Skeletal muscle tissue (tissue), 4 donors: Measurements from ENCODE around the gene MICAL2. TPM values are rescaled to one million over a fixed set of nuclear protein-coding genes. Genes with fewer than 3 reads are reported as not detected.

Experiments
- H3K27ac ChIP-seq: one replicate; pipeline ENCODE4 v1.7.0; 2013; ENCODE audit warnings: mild to moderate bottlenecking, low read depth, low read length, inconsistent platforms
- H3K27me3 ChIP-seq, 3 donors: one replicate each; pipeline ENCODE4 v1.7.0; 2013; ENCODE audit warnings: low read length in 3 of 3; ENCODE audit not compliant: control insufficient read depth in 3 of 3, insufficient read depth in 3 of 3
- H3K36me3 ChIP-seq, 3 donors: one replicate each; pipeline ENCODE4 v1.7.0; 2013; ENCODE audit warnings: low read length in 3 of 3; ENCODE audit not compliant: control insufficient read depth in 3 of 3, insufficient read depth in 3 of 3
- H3K4me1 ChIP-seq, 3 donors: one replicate each; pipeline ENCODE4 v1.7.0; 2013; ENCODE audit warnings: low read length in 3 of 3, mild to moderate bottlenecking in 3 of 3; ENCODE audit not compliant: control insufficient read depth in 3 of 3, insufficient read depth in 3 of 3
- H3K4me3 ChIP-seq, 3 donors: one replicate each; pipeline ENCODE4 v1.7.0; 2013; ENCODE audit warnings: low read length in 3 of 3
- H3K9ac ChIP-seq, 3 donors: one replicate each; pipeline ENCODE4 v1.7.0; 2013; ENCODE audit warnings: low read length in 3 of 3, mild to moderate bottlenecking in 3 of 3, moderate library complexity in 2 of 3, low read depth in 1 of 3
- H3K9me3 ChIP-seq, 3 donors: one replicate each; pipeline ENCODE4 v1.7.0; 2013; ENCODE audit warnings: low read length in 3 of 3; ENCODE audit not compliant: control insufficient read depth in 3 of 3
- total RNA-seq: library from RNA; depleted of rRNA; stranded (reverse); fragments of >200 nt; gene quantifications from one replicate; pipeline ENCODE4 v1.2.3, GENCODE V29; 2014
- donor health status: Osteomylitis.

MICAL2 gene
- total RNA-seq, 1 donor from 2014 or later: 35.5 TPM

DNA sequence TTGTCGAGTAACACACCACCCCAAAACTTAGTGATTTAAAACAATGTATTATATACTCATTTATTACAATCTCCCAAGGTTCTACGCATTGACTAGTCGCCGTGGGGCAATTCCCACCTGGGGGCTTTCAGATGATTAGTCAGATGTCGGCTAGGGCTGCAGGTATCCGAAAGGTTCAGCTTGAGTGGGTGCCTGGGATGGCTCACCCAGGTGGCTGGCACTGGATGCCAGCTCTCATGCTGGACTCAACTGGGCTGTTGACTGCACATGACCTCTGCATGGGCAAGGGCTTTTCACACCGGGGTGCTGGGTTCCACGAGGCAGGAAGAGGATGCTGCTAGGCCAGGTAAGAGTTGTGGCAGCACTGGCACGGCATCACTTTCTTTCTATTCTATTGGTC is 21.9 kb upstream of the MICAL2 start:
- Histone ChIP-seq H3K27ac (no peak overlapping the region), H3K9me3 (no peaks in the 10 kb centered on the region), H3K9ac (no peak overlapping the region), H3K27me3 (peaks cover 0 to 11% (median 2%) of the 10 kb centered on the region in 3 donors), H3K4me1 (peaks cover 29 to 38% (median 32%) of the 10 kb centered on the region in 3 donors), H3K36me3 (no peaks in the 10 kb centered on the region), H3K4me3 (no peak overlapping the region)

DNA sequence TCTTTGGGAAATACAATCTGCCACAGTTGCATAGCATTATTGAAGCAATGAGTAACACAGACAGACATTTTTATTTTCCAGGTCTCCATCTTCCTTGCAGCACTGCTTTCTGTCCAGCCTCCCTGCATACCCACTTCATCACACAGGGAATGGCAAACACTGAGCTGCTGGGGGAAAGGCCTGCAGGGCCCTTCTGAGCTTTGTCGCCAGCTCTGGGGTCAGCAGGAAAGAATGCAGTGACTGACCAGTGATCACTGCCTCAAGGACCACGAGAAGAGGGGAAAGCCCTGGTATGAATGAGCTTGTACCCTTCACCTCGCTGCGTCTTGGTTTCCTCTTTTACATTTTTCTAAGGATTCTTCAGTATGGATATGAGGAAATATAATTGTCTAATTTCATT is 21.3 kb upstream of the MICAL2 start:
- Histone ChIP-seq H3K4me1 (peaks cover 29 to 38% (median 32%) of the 10 kb centered on the region in 3 donors), H3K9me3 (no peaks in the 10 kb centered on the region), H3K27ac (no peak overlapping the region)

DNA sequence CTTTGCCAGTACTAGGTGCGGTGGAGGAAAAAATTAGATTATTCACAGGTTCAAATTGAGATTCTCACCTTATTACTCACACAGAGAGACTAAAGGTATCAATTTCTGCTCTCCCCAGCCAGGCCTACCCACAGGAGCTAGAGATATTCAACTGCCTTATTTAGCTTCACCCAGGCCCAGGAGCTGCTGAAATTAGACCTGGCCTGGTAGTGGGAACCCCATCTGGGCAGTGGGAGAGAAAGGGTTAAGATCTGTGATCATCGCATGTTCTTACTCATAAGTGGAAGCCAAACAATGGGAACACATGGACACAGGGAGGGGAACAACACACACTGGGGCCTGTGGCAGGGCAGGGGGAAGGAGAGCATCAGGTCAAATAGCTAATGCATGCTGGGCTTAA is 20.9 kb upstream of the MICAL2 start:
- H3K27me3 ChIP-seq: peaks cover 0 to 13% (median 2%) of the 10 kb centered on the region in 3 donors
- H3K9me3 ChIP-seq: no peaks in the 10 kb centered on the region
- no peak overlapping the region for H3K4me3 ChIP-seq
- H3K9ac ChIP-seq: no peak overlapping the region
- H3K27ac ChIP-seq: no peak overlapping the region
- H3K36me3 ChIP-seq: no peaks in the 10 kb centered on the region
- peaks cover 29 to 38% (median 32%) of the 10 kb centered on the region in 3 donors for H3K4me1 ChIP-seq

More for the DNA sequence above, 21.3 kb upstream of the MICAL2 start:
- H3K4me3 ChIP-seq: no peak overlapping the region
- no peak overlapping the region for H3K9ac ChIP-seq
- H3K27me3 ChIP-seq: peaks cover 0 to 13% (median 2%) of the 10 kb centered on the region in 3 donors
- no peaks in the 10 kb centered on the region for H3K36me3 ChIP-seq

DNA sequence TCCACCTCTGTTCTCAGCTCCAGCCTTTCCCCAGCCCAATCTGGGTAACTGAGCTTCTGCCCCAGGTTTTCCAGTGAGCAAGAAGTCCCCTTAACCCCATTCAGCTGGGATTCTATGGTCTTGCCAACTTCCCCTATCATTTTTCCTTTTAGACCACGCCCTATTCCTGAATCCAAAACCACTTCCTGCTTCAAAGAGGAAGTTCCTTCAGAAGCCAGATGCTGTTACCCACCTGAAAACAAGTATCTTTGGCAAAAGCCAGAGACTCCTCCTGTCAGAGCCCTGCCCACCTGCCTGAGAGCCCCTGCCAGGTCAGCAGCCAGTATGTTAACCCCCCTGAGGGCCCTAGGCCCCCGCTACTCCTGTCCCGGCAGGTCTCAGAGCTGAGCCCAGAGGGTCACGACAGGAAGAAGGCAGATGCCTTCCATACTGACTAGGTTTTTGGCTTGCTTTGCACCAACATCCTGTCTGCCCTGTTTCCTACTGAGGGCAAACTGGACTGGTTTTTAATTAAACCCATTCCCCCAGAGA is 20.3 kb upstream of the MICAL2 start:
- no peaks in the 10 kb centered on the region for H3K9me3 ChIP-seq
- H3K4me1 ChIP-seq: peaks cover 29 to 38% (median 31%) of the 10 kb centered on the region in 3 donors
- H3K4me3 ChIP-seq: no peak overlapping the region
- H3K36me3 ChIP-seq: no peaks in the 10 kb centered on the region
- H3K27me3 ChIP-seq: peaks cover 0 to 13% (median 2%) of the 10 kb centered on the region in 3 donors
- H3K9ac ChIP-seq: no peak overlapping the region
- no peak overlapping the region for H3K27ac ChIP-seq

DNA sequence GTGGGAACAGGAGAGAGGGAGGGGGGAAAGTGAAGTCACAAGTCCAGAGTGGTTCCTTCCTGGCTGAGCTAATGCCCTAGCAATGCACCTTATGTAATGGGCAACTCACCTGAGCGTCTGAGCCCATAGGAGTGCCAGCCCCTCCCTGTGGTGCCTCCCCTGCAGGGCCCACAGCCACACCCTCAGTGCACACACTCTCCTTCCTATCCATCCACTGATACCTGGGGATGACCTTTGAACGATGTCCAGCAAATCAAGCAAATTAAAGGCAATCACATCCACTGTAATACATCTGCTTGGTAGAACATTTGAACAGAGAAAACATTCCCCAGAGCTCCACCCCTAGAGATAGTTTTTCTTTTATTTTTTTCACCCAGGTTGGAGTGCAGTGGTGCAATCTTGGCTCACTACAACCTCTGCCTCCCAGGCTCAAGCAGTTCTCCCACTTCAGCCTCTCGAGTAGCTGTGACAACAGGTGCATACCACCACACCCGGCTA is 19.6 kb upstream of the MICAL2 start:
- Histone ChIP-seq H3K27me3 (peaks cover 0 to 7% (median 0%) of the 10 kb centered on the region in 3 donors), H3K9ac (no peak overlapping the region), H3K27ac (no peak overlapping the region), H3K4me3 (no peak overlapping the region), H3K9me3 (no peaks in the 10 kb centered on the region), H3K4me1 (peaks cover 22 to 31% (median 24%) of the 10 kb centered on the region in 3 donors), H3K36me3 (no peaks in the 10 kb centered on the region)

DNA sequence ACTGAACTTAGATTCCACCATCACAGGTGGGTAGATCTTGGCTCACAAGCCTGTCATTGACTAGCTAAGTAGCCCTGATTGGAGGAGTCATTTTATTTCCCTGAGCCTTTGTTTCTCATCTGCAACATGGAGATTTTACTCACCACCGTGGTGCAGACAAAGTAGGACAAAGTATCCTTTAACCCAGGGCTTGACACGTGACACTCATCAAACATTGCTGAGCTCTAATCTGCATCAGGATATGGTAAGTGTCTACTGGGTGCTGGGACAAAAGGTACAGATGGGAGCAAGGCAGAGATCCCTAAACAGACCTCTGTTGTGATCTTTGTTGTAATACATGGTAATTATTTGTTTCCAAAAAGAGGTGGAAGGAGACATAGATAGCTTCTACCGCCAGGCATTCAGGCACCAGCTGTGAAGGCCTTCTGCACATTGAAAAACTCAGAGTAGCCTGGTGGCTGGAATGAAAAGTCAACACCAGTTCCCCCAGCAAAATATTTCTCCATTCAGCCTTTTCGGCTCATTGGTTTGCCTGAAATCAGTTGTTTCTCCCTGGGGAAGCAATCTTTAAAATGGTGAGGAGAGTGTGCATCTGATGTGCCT is 18.3 kb upstream of the MICAL2 start:
- Histone ChIP-seq H3K27me3 (peaks cover 0 to 5% (median 0%) of the 10 kb centered on the region in 3 donors), H3K9ac (no peak overlapping the region), H3K4me1 (peaks cover 10 to 19% (median 12%) of the 10 kb centered on the region in 3 donors), H3K36me3 (no peaks in the 10 kb centered on the region), H3K4me3 (no peak overlapping the region), H3K9me3 (no peaks in the 10 kb centered on the region), H3K27ac (no peak overlapping the region)

DNA sequence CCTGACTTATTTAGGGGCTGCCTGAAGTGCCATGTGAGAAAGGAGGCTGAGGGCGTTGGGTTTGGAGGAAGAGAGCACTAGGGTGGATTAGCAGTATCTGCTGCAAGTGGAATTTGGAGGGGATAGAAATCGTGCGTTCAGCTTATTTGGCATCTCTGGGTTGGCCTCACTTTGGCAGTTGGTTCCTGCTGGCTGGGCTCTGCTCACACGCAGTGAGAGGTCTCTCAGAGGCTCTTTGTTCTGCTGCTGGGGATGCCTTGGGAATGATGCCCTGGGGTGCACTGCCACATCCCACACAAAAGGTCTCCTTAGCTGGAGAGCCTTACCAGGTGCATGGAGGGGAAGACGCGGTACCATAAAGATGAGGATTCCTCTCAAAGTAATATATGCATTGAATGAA is 17.7 kb upstream of the MICAL2 start:
- no peak overlapping the region for H3K27ac ChIP-seq
- no peak overlapping the region for H3K4me3 ChIP-seq
- no peaks in the 10 kb centered on the region for H3K36me3 ChIP-seq
- H3K9me3 ChIP-seq: no peaks in the 10 kb centered on the region
- H3K27me3 ChIP-seq: peaks cover 0 to 5% (median 0%) of the 10 kb centered on the region in 3 donors
- H3K4me1 ChIP-seq: peaks cover 4 to 13% (median 7%) of the 10 kb centered on the region in 3 donors
- no peak overlapping the region for H3K9ac ChIP-seq

DNA sequence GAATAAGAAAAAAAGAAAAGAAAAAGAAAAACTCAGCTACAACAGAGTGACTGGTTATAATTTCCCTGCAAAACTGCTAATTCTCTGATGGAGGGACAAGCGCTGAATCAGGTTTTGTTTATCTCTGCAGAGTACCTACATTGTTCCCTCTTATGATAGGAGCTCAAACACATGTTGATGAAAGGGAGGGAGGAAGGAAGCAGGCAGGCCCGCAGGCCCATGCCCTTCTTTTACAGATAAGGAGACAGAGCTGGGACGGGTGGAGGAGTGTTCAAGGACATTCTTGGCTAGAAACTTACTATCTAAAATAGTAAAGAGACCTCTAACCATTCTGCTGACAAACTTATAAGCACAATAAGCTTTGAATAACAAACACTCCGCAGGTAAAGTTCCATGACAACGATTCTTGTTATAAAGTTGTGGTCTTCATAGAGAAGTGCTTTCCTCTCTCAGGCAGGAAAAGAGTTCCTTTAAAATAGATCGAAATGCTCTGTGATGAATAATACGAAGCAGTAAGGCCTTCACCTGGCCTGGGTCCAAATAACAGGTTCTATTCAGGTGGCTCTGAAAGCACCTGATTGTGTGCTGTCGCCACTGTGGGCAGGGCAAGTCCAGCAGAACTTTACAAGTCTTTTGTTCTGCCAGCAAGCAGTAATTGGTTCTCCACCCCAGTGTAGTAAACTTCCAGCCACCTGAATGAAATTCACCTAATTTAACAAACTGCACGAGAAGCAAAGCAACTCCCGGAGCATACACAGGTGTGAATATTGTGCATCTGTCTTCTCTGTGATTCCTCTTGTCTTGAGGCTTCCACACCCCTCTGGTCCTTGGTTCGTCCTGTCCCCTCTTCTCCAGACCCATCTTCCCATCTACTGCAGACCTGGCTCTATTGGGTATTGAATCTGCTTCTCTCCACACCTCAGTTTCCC is 15.3 kb upstream of the MICAL2 start:
- Histone ChIP-seq H3K4me3 (no peak overlapping the region), H3K9me3 (no peaks in the 10 kb centered on the region), H3K9ac (no peak overlapping the region), H3K4me1 (peaks cover 0 to 3% (median 0%) of the 10 kb centered on the region in 3 donors), H3K27ac (no peak overlapping the region), H3K36me3 (no peaks in the 10 kb centered on the region), H3K27me3 (peaks cover 2 to 28% (median 7%) of the 10 kb centered on the region in 3 donors)

DNA sequence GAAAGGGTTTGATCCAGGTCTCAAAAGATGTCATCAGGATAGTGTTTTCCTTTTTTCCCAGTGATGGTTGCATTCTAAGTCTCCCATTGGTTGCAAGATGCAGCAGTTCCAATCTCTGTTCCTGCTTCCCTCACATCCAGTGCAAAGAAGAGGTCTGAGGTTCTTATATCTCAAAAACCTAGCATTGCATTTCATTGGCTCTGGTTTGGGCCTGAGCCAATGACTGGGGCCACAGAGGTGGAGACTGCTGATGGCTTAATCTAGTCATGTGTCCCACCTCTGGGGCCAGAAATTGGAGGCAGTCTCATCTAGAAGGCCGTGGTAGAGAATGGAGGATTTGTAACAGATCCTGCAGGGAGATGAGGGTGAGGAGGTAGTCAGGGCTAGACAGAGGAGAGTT is 13.2 kb upstream of the MICAL2 start:
- peaks cover 0 to 9% (median 5%) of the 10 kb centered on the region in 3 donors for H3K4me1 ChIP-seq
- no peaks in the 10 kb centered on the region for H3K36me3 ChIP-seq
- no peak overlapping the region for H3K27ac ChIP-seq
- no peaks in the 10 kb centered on the region for H3K9me3 ChIP-seq
- no peak overlapping the region for H3K4me3 ChIP-seq
- H3K9ac ChIP-seq: no peak overlapping the region
- peaks cover 9 to 35% (median 10%) of the 10 kb centered on the region in 3 donors for H3K27me3 ChIP-seq
